Ishikawa (cell line): ENCODE measurements around the gene SRPK2.

Source experiments
- CEBPB ChIP-seq: IDR thresholded peaks from 2 replicates; pipeline ENCODE4 v1.6.1; 2012
- CREB1 ChIP-seq: IDR thresholded peaks from 2 replicates; pipeline ENCODE4 v1.6.1; 2012; ENCODE audit warnings: low read depth
- EP300 ChIP-seq: IDR thresholded peaks from 2 replicates; pipeline ENCODE4 v1.6.1; 2012; ENCODE audit warnings: borderline replicate concordance
- MAX ChIP-seq: IDR thresholded peaks from 2 replicates; pipeline ENCODE4 v1.6.1; 2012
- NFIC ChIP-seq: IDR thresholded peaks from 2 replicates; pipeline ENCODE4 v1.6.1; 2012
- RAD21 ChIP-seq: IDR thresholded peaks from 2 replicates; pipeline ENCODE4 v1.6.1; 2012; ENCODE audit warnings: low read depth
- REST ChIP-seq: IDR thresholded peaks from 2 replicates; pipeline ENCODE4 v1.6.1; 2012; ENCODE audit warnings: low read depth, mild to moderate bottlenecking
- TCF12 ChIP-seq: IDR thresholded peaks from 2 replicates; pipeline ENCODE4 v1.6.1; 2012; ENCODE audit warnings: low read depth
- YY1 ChIP-seq: IDR thresholded peaks from 2 replicates; pipeline ENCODE4 v1.6.1; 2012; ENCODE audit warnings: low read depth

DNA sequence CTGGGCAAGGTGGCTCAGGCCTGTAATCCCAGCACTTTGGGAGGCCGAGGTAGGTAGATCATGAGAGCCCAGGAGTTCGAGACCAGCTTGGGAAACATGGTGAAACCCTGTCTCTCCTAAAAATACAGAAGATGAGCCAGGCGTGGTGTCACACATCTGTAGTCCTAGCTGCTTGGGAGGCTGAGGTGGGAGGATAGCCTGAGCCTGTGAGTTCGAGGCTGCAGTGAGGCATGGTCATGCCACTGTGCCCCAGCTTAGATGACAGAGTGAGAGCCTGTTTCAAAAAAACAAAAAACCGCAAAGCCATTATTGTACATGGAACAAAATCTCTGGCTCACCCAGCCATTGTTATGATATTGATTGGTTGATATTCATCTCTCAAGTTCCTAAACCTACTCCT is 321.0 kb downstream of the SRPK2 start:
- TF ChIP-seq YY1 = no peak
- TF ChIP-seq MAX = no peak
- no peak for TF ChIP-seq REST
- TF ChIP-seq EP300 = no peak
- TF ChIP-seq RAD21 = no peak
- TF ChIP-seq CEBPB = no peak
- no peak for TF ChIP-seq NFIC
- TF ChIP-seq CREB1 = no peak
- TF ChIP-seq TCF12 = no peak
